Esophagus mucosa (tissue), 1 donor: ENCODE measurements around the gene PLEKHG2. TPM values are rescaled to one million over a fixed set of nuclear protein-coding genes. Genes with fewer than 3 reads are reported as not detected.

Source experiments
- ATAC-seq: fragments of 200-7000 bp; cut with Tn5 transposase; one replicate; pipeline ENCODE4 v1.9.1; 2020
- total RNA-seq: library from RNA; stranded (reverse); gene quantifications from one replicate; pipeline ENCODE4 v1.2.4, GENCODE V29; 2023
- donor health status: DM: yes; HTN: yes; CAD: no.

Gene PLEKHG2
- total RNA-seq, 1 donor from 2014 or later, result 12.8 TPM

DNA sequence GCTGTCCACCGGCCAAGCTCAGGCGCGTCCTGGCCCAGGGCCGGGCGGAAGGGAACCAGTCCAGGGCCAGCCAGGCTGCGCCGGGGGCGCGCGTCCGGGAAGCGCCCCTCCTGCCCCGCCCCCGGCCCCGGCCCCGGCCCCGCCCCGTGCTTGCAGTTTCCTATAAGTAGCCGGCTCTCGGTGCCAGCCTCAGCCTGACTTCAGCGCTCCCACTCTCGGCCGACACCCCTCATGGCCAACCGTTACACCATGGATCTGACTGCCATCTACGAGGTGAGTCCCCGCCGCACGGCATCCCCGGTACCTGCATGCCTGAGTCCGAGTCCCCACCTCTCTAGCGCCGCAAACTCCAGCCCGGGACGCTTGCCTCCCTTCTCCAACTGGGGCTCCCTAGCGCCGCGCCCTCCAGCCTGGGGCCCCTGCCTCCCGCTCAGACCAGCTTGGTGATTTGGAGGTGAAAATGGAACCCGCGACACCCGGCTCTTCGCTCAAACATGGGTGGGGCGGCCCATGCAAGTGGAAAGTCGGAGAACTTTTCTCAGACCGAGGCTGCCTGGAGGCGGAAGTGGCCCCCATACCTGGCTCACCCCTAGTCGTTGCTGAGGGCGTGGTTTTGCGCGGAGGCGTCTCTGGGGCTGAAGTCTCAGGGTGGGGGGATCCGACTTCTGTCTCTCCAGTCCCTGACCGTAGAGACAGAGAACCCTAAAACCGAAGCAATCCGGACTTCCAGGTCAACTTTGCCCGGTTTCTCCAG, 5.6 kb upstream of the PLEKHG2 start, which contains the start of gene ZFP36:
ZFP36 (plus strand) TSS at position 192 of the 754 bp plus-strand sequence; CDS start at position 250, 58 bp downstream.
- peak; percentile 34 for ATAC-seq

DNA sequence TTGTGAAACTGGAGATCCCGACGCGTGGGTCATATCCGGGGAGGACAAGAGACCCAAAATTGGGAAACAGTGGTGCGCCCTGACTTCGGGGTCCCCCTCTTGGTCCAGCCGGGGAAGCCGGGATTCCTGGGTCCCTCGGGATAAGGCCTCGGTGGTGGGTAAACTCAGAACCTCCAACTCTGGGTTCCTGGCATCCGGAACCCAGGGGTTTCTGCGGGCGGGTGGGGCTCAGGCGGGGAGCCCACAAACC, 5.1 kb upstream of the PLEKHG2 start:
- no peak for ATAC-seq

DNA sequence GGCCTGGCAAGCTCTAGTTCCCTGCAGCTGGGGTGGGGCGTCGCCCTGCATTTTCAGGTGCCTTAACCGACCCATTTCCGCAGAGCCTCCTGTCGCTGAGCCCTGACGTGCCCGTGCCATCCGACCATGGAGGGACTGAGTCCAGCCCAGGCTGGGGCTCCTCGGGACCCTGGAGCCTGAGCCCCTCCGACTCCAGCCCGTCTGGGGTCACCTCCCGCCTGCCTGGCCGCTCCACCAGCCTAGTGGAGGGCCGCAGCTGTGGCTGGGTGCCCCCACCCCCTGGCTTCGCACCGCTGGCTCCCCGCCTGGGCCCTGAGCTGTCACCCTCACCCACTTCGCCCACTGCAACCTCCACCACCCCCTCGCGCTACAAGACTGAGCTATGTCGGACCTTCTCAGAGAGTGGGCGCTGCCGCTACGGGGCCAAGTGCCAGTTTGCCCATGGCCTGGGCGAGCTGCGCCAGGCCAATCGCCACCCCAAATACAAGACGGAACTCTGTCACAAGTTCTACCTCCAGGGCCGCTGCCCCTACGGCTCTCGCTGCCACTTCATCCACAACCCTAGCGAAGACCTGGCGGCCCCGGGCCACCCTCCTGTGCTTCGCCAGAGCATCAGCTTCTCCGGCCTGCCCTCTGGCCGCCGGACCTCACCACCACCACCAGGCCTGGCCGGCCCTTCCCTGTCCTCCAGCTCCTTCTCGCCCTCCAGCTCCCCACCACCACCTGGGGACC, 4.6 kb upstream of the PLEKHG2 start:
- ATAC-seq, result peak; percentile 1

DNA sequence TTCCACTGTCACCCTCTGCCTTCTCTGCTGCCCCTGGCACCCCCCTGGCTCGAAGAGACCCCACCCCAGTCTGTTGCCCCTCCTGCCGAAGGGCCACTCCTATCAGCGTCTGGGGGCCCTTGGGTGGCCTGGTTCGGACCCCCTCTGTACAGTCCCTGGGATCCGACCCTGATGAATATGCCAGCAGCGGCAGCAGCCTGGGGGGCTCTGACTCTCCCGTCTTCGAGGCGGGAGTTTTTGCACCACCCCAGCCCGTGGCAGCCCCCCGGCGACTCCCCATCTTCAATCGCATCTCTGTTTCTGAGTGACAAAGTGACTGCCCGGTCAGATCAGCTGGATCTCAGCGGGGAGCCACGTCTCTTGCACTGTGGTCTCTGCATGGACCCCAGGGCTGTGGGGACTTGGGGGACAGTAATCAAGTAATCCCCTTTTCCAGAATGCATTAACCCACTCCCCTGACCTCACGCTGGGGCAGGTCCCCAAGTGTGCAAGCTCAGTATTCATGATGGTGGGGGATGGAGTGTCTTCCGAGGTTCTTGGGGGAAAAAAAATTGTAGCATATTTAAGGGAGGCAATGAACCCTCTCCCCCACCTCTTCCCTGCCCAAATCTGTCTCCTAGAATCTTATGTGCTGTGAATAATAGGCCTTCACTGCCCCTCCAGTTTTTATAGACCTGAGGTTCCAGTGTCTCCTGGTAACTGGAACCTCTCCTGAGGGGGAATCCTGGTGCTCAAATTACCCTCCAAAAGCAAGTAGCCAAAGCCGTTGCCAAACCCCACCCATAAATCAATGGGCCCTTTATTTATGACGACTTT, 3.9 kb upstream of the PLEKHG2 start:
- ATAC-seq, result no peak

DNA sequence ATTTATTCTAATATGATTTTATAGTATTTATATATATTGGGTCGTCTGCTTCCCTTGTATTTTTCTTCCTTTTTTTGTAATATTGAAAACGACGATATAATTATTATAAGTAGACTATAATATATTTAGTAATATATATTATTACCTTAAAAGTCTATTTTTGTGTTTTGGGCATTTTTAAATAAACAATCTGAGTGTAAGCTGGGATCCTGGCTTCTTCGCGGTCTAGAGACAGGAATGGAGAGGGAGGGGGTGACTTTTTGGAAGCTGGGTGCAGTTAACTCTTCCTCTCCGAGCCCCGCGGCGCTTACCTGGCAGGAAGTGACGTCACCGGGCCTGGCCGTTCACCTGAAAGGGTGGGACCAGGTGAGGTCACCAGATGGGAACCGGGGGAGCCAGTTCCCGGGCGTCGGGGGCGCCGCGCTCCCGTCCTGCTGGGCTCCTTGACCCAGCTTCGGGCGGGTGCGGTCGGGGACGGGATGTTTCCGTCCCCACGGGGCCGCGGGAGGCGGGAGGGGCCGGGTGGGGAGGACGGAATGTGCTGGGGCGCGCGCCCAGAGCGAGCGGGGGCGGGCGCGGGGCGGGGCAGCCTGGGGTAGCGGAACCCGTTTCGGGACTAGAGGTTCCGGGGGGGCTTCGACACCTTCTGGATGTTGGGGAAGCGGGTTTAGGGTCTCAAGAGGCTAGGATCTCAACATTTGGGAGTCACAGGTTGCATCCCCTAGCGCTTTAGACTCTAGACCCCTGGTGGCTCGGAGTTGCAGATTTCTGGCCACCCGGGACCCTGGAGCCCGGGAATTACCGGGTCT, 3.1 kb upstream of the PLEKHG2 start:
- ATAC-seq, result peak; percentile 24

DNA sequence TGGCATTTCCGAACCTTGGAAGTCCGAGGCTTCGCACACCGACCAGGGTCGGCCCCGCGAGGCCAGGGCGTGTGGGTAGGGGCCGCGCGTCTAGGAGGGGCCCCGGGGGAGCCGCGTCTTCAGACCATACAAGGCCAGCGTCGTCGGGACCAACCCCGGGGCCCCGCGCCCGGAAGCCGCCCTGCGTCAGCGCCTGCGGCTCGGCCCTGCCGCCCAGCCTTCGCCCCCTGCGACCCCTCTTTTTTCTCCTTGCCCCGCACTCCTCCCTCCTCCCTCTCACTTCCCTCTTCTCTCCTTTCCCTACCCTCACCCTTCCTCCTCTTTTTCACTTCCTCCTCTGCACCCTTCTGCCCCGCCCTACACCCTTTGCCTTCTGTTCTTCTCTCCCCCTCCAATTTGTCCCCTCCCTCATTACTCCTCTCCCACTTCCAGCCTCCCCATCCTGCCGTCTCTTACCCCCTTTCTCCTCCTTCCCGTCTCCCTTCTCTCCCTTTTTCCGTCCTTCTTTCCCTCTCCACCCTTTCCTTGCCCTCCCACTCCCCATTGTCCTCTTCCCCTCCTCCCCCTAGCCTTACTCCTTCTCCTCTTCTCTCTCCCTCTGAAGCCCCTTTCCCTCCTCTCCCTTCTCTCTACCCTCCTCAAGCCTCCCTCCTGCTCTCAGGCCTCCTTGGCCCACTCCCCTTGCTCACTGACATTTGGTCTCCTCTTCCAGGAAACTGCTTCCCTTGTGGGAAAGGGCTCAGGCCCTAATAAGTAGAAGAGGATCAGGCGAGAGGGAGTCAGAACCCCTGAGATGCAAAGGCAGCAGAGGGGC, 2.2 kb upstream of the PLEKHG2 start:
- ATAC-seq, result peak; percentile 3

DNA sequence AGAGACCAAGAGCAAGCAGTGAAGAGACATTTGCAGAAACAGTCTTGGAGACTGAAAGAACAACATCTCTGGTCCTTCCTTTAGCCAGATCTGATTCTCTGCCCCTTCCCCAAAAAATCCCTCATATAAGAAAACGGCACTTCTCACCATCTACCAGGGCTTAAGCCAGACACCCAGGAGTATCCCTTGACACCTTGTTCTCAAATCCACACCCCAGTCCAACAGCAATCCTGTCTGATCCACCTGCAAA, 1.7 kb upstream of the PLEKHG2 start:
- ATAC-seq, result no peak

DNA sequence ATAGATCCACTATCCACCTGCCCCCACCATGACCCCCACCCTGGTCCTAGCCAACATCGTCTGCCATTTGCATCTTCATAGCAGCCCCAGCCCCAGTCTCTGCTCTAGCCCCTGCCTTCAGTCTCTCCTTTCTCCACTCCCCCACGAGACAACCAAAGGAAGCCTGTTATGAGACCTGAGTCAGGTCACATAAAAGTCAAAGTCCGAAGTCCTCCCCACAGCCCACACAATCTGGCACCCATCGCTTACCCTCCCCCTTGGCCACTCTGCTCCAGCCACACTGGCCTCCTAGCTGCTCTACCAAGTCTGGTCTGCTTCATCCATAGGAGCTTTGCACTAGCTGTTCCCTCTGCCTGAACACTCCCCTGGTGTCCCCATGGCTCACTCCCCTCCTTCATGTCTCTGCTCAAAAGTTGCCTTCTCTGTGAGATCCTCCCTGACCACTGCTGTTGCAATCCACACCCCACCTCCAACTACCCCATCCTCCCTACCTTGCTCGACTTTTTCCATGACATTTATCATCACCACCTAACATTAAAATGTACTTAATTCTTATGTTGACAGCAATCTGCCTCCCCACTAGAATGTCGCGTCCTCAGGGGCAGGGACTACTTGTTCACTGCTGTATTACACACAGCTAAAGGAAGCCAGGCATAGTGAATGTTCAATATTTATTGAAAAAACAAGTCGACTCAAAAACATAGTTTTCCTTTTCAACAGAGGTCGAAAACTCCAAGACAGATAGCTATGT, 1.2 kb upstream of the PLEKHG2 start:
- peak; percentile 0 for ATAC-seq

DNA sequence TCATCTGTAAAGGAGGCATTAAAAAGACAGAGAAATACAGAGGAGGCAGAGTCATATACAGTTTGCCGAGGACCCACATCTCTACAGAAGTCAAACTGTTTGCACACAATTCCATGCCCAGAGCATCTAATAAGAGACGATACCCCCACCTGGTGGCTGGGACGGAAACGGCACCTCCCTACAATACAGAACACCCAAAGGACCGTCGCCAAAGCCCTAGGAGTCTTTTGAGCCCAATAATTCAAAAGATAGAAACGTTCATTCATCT, 703 bp upstream of the PLEKHG2 start:
- peak; percentile 26 for ATAC-seq

DNA sequence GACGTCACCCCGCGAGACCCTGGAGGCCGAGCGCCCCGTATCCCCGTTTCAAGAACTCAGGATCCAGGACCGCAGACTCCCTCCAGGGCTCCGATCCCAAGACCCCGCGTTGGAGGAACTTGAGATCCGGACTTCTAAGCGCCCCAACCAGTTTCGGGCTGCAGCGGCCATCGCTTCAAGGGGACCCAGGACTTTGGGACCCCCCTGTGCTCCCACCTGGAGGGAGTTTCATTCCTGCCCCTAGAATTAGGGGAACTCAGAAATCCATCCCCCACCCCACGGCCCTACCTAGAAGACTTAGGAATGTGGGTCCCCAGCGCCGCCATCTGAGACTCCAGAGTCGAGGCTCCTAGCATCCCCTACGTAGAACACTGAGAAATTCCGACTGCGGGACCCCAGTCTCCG, 400 bp downstream of the PLEKHG2 start:
- no peak for ATAC-seq

DNA sequence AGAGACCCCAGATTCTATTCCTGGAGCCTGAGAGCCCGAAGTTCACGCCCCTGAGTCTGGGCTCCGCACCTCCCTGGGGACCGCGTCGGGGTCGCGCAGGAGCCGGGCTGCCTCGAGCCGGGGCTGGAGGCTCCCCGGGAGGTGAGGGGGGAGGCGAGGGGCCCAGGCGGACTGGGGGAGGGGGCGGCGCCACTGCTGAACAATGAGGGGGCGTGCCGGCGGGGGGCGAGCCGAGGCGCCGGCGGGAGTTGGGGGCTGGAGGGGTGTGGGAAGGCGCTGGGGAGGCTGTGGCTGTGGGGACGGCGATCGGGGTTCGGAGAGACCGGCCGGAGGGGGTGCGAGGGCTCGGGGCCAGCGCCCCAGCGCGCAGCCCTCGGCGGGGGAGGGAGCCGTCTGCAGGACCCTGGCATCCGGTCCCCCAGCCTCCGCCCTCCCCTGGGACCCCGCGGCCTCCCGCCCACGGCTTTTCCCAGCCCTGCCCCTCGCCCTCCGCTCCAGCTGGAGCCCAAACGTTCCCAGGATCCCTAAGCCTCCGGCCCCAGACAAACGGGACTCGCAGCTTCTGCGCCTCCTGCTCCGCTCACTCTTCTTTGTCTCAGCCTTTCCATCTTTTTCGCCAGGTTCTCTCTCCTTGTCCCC, 922 bp downstream of the PLEKHG2 start:
- ATAC-seq, result no peak

DNA sequence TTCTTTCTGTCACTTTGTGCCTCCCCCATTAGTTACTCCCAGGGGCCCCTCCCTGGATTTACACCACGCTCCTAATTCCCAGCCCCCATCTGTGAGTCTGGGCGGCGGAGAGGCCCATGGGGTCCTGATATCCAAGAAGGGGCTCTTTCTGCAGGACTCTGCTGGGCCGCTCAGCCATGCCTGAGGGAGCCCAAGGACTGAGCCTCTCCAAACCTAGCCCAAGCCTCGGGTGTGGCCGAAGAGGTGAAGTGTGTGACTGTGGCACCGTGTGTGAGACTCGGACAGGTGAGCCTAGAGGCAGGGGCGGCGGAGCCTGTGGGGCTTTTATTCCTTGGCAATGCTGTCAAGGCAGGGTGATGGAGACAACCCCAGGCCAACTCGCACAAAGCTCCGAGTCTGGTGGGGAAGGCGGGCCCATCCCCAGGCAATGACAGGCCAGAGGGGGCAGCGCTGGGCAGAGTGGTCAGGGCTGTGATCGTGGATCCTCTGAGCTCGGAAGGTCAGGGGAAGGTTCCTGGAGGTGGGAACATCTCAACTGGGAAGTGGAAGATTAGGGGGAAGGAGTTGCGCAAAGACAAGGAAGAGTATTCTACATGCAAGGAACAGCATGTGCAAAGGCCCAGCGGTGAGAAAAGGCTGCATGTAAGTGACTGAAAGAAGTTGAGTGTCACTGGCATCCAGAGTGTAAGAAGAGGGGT, 1.6 kb downstream of the PLEKHG2 start:
- no peak for ATAC-seq

DNA sequence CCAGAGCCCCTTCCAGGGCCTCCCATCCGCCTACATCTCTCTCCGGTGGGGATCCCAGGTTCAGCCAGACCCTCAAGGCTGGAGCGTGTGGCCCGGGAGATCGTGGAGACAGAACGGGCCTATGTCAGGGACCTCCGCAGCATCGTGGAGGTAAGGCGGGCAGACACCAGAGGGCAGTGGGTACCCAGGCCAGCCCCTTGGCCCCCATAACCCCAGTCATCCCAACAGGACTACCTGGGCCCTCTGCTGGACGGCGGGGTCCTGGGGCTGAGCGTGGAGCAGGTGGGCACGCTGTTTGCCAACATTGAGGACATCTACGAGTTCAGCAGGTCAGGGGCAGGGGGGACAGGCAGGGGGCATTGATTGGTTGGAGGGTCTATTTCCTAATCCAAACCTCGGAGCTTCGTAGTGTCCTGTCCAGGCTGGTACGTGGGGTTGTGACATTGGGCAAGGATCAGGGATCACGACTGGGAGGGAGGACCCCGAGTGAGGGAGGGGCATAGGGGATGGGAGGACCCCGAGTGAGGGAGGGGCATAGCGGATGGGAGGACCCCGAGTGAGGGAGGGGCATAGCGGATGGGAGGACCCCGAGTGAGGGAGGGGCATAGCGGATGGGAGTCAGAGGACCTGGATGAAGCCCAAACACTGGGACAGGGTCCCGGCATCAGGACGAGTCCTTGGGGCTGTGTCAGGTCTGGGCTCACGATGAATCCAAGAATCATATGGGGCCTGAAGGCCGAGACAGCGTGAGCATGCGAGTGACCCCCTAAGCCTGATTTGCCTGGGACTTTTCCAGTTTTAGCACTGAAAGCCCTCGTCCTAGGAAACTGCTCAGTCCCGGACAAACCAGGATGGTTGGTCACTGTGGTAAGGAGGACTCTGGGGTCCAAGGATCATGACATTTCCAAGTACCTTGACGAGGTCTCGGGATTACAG, 2.9 kb downstream of the PLEKHG2 start:
- ATAC-seq, result no peak

DNA sequence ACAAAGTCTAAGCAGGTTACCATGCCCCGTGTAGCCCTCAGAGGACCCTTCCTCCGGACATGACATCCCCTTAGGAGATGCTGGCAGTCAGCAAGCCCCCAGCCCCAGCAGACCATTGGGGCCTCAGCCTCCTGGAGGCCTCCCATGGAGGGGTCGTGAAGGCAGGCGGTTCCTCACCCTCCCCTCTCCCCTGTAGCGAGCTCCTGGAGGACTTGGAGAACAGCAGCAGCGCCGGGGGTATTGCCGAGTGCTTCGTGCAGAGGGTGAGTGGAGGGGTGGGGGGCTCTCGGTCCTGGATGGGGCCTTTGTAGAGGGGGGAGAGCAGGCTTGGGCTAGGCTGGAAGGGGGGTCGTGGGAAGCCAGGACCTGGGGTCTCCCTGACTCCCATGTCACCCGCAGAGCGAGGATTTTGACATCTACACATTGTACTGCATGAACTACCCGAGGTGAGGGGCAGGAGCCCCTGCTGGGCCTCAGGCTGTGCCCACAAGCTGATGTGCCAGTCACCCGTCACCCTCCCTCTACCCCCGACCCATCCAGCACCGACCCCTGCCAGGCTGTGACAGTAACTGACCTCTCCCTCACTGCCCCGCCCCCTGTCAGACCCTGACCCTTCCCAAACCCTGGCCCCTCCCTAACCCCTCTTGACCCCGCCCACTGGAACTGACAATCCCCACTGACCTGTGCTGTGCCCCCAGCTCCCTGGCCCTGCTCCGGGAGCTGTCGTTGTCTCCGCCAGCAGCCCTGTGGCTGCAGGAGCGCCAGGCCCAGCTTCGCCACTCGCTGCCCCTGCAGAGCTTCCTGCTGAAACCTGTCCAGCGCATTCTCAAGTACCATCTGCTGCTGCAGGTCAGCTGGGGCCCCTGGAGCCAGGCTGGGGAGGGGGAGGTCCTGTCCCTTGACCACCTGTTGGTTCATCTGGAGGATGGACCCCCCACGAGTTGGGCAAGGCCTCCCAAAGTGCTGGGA, 4.0 kb downstream of the PLEKHG2 start:
- no peak for ATAC-seq

DNA sequence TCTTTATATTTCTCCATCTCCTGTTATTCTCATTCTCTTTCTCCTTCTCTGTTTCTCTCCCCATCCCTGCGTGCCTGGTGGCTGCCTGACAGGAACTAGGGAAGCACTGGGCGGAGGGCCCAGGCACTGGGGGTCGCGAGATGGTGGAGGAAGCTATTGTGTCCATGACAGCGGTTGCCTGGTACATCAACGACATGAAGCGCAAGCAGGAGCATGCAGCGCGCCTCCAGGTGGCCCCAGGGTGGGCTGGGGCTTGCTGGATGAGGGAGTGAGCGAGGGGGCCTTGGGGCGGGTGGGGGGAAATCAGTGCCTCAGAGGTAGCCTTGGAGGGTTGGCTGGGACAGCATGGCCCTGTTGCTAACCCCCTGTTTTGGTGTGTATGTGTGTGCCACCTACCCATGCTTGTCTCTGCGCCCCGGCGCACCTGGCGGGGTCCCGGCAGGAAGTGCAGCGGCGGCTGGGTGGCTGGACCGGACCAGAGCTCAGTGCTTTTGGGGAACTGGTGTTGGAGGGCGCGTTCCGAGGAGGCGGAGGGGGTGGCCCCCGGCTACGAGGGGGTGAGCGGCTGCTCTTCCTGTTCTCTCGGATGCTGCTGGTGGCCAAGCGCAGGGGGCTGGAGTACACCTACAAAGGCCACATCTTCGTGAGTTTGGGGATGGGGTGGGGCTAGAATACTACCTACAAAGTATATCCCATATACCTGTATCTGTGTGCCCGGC, 5.2 kb downstream of the PLEKHG2 start:
- ATAC-seq, result no peak

DNA sequence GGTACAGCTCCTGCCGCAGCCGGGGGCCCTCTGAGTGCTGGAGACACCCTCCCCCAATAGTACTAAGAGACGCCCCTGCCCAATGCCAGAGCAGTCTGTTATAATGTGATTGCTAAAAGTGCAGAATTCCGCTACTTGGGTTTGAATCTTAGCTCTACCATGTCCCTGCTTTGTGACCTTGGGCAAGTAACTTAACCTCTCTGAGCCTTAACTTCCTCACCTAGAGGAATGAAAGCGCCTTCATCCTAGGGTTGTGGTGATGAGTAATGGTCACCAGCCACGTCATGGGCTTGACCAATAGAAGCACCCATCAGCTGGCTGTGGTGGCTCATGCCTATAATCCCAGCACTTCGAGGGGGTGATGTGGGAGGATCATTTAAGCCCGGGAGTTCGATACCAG, 6.5 kb downstream of the PLEKHG2 start:
- ATAC-seq, result no peak

DNA sequence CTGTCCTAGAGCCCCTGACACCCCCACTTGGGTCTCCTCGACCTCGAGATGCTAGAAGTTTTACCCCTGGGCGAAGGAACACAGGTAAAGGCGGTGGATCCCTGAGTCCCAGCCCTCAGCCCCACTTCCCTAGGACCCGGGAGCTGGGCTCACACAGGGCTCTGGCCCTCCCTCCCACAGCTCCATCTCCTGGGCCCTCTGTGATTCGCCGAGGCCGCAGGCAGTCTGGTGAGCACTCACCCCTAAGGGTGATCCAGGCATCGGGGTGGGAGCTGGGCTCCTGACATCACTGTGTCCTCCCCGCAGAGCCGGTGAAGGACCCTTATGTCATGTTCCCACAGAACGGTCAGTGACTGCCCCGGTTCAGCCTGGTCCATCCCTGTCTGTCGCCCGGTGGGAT, 8.3 kb downstream of the PLEKHG2 start:
- no peak for ATAC-seq
